ENCODE measurements around the gene AJM1.
A peak's percentile ranks its signal among the peaks of the same experiment; 100 is the strongest.

DNA sequence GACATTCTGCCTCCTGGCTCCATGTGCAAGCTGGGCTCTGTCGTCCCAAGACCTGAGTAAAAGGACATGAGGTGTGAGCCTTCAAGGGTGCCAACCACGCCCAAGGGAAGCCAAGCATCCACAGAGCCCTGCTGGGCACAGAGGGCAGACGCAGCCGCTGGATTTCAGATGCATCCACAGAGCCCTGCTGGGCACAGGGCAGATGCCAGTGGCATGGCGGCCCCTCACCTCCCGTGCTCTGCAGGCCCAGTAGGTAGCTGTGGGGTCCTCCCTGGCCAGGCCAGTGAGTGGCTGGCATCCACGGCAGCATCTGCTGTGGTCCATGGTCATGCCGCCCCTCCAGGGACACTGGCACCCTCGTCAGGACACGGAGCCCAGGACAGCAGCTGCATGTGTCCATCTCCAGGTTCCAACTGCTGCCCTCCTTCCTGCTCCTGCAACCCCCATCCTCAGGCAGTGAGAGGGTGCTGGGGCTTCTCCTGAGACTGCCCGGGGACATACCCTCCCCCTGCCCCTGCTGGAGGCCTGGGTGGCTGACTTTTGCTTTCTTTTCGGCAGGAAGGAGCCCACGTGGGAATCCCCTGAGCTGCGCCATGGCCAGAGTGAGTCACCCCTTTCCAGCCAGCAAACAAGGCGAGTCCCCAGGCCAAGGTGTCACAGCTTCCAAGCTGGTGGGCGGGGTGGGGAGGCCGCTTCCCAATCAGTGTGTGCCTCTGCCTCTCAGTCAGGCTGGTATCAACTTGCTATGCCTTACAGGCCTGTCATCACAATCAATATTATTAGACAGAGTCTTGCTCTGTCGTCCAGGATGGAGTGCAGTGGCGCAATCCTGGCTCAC is 40.0 kb downstream of the AJM1 start:
- TF ChIP-seq EP300 (IDR thresholded peaks at IDR 0.05; ENCODE audit: borderline replicate concordance) (no peak), TEAD4 (IDR thresholded peaks at IDR 0.05) (no peak), TAF1 (IDR thresholded peaks at IDR 0.05; ENCODE audit: low read depth) (no peak), YY1 (IDR thresholded peaks at IDR 0.05; ENCODE audit: low read depth) (no peak), EGR1 (IDR thresholded peaks at IDR 0.05) (no peak), RAD21 (IDR thresholded peaks at IDR 0.05; ENCODE audit: low read depth) (no peak), TCF12 (IDR thresholded peaks at IDR 0.05; ENCODE audit: low read depth) (no peak), CREB1 (IDR thresholded peaks at IDR 0.05; ENCODE audit: low read depth) (no peak), ZBTB7A (IDR thresholded peaks at IDR 0.05; ENCODE audit: low read depth) (no peak), CEBPB (IDR thresholded peaks at IDR 0.05) (no peak)
- TF ChIP-seq, protein P1, sequence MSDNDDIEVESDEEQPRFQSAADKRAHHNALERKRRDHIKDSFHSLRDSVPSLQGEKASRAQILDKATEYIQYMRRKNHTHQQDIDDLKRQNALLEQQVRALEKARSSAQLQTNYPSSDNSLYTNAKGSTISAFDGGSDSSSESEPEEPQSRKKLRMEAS (IDR thresholded peaks at IDR 0.05), result 0 out of 2 replicates have a peak, but pooled peaks have one; percentile 23
